ENCODE measurements around the gene SLC8A1. TPM values are rescaled to one million over a fixed set of nuclear protein-coding genes. Genes with fewer than 3 reads are reported as not detected.

The SLC8A1 gene
- total RNA-seq, 1 donor from 2014 or later: under 0.01 TPM

GRCh38 chr2:40199771-40200170 lies 252.1 kb downstream of the SLC8A1 start:
- DNase-seq (ENCODE audit: low read depth in 2 of 2): no peak

- DNase-seq (ENCODE audit: low read depth in 2 of 2): no peak
Observed at GRCh38 chr2:40197121-40197520, 254.8 kb downstream of the SLC8A1 start.

GRCh38 chr2:40193670-40194026 lies 258.2 kb downstream of the SLC8A1 start:
- no peak for DNase-seq (ENCODE audit: low read depth in 2 of 2)

GRCh38 chr2:40192864-40193669 lies 258.8 kb downstream of the SLC8A1 start:
- no peak for DNase-seq (ENCODE audit: low read depth in 2 of 2)

GRCh38 chr2:40190457-40190856 lies 261.4 kb downstream of the SLC8A1 start:
- no peak for DNase-seq (ENCODE audit: low read depth in 2 of 2)

GRCh38 chr2:40189881-40190280 lies 262.0 kb downstream of the SLC8A1 start:
- no peak for DNase-seq (ENCODE audit: low read depth in 2 of 2)

- no peak for DNase-seq (ENCODE audit: low read depth in 2 of 2)
Observed at GRCh38 chr2:40187054-40187453, 264.8 kb downstream of the SLC8A1 start.

- no peak for DNase-seq (ENCODE audit: low read depth in 2 of 2)
Observed at GRCh38 chr2:40184551-40184950, 267.3 kb downstream of the SLC8A1 start.

GRCh38 chr2:40181855-40182254 lies 270.0 kb downstream of the SLC8A1 start:
- DNase-seq (ENCODE audit: low read depth in 2 of 2): no peak

- no peak for DNase-seq (ENCODE audit: low read depth in 2 of 2)
Observed at GRCh38 chr2:40179801-40180200, 272.1 kb downstream of the SLC8A1 start.

GRCh38 chr2:40178971-40179370 lies 272.9 kb downstream of the SLC8A1 start:
- no peak for DNase-seq (ENCODE audit: low read depth in 2 of 2)

GRCh38 chr2:40178171-40178778 lies 273.6 kb downstream of the SLC8A1 start:
- no peak for DNase-seq (ENCODE audit: low read depth in 2 of 2)

- no peak for DNase-seq (ENCODE audit: low read depth in 2 of 2)
Observed at GRCh38 chr2:40177366-40177765, 274.5 kb downstream of the SLC8A1 start.

- DNase-seq (ENCODE audit: low read depth in 2 of 2): no peak
Observed at GRCh38 chr2:40173276-40173675, 278.6 kb downstream of the SLC8A1 start.

GRCh38 chr2:40169856-40170255 lies 282.0 kb downstream of the SLC8A1 start:
- no peak for DNase-seq (ENCODE audit: low read depth in 2 of 2)

GRCh38 chr2:40169430-40169829 lies 282.5 kb downstream of the SLC8A1 start:
- DNase-seq (ENCODE audit: low read depth in 2 of 2): no peak

GRCh38 chr2:40168546-40168945 lies 283.3 kb downstream of the SLC8A1 start:
- DNase-seq (ENCODE audit: low read depth in 2 of 2): no peak

- peak in 1 of 2 donors; percentile 70 for DNase-seq (ENCODE audit: low read depth in 2 of 2)
Observed at GRCh38 chr2:40168032-40168431, 283.9 kb downstream of the SLC8A1 start.

GRCh38 chr2:40166006-40166405 lies 285.9 kb downstream of the SLC8A1 start:
- DNase-seq (ENCODE audit: low read depth in 2 of 2): no peak

- no peak for DNase-seq (ENCODE audit: low read depth in 2 of 2)
Observed at GRCh38 chr2:40165509-40165844, 286.4 kb downstream of the SLC8A1 start.

GRCh38 chr2:40164736-40165508 lies 287.0 kb downstream of the SLC8A1 start:
- DNase-seq (ENCODE audit: low read depth in 2 of 2): peak in 1 of 2 donors; percentile 12

GRCh38 chr2:40161986-40162385 lies 289.9 kb downstream of the SLC8A1 start:
- DNase-seq (ENCODE audit: low read depth in 2 of 2): no peak
